Nephron (organoid): ENCODE results near the gene PTP4A1.

Experiments
- H3K27ac Mint-ChIP-seq, 3 experiments: 2 replicates each; pipeline ENCODE4 v1.8.0; 2020; ENCODE audit warnings: mixed read lengths in 3 of 3, mild to moderate bottlenecking in 2 of 3, moderate library complexity in 1 of 3
- H3K27me3 Mint-ChIP-seq: 2 replicates; pipeline ENCODE4 v1.8.0; 2021; ENCODE audit warnings: low read depth, mild to moderate bottlenecking, moderate library complexity, mixed read lengths
- H3K36me3 Mint-ChIP-seq: 2 replicates; pipeline ENCODE4 v1.8.0; 2020; ENCODE audit warnings: low read depth, mixed read lengths
- H3K4me1 Mint-ChIP-seq: 2 replicates; pipeline ENCODE4 v1.8.0; 2020; ENCODE audit warnings: mixed read lengths
- H3K4me3 Mint-ChIP-seq, 3 experiments: 2 replicates each; pipeline ENCODE4 v1.8.0; 2020; ENCODE audit warnings: mild to moderate bottlenecking in 3 of 3, mixed read lengths in 3 of 3, moderate library complexity in 2 of 3
- H3K9me3 Mint-ChIP-seq: 2 replicates; pipeline ENCODE4 v1.8.0; 2020; ENCODE audit warnings: mixed read lengths
- TF ChIP-seq, protein P1 (sequence below), 3 experiments: fragments of 200-600 bp; sonication (generic); IDR thresholded peaks; one replicate each; pipeline ENCODE4 v1.5.0; 2021; ENCODE audit warnings: antibody characterized with exemption in 3 of 3; ENCODE audit not compliant: unreplicated experiment in 3 of 3

Gene PTP4A1

GRCh38 chr6:63560801-63561287 lies 11.4 kb upstream of the PTP4A1 start:
- Mint-ChIP-seq H3K4me1 (no peaks in the 10 kb centered on the region), H3K27ac (no peak overlapping the region), H3K36me3 (no peaks in the 10 kb centered on the region), H3K27me3 (no peaks in the 10 kb centered on the region), H3K9me3 (no peaks in the 10 kb centered on the region), H3K4me3 (no peak overlapping the region)
- TF ChIP-seq, protein P1, sequence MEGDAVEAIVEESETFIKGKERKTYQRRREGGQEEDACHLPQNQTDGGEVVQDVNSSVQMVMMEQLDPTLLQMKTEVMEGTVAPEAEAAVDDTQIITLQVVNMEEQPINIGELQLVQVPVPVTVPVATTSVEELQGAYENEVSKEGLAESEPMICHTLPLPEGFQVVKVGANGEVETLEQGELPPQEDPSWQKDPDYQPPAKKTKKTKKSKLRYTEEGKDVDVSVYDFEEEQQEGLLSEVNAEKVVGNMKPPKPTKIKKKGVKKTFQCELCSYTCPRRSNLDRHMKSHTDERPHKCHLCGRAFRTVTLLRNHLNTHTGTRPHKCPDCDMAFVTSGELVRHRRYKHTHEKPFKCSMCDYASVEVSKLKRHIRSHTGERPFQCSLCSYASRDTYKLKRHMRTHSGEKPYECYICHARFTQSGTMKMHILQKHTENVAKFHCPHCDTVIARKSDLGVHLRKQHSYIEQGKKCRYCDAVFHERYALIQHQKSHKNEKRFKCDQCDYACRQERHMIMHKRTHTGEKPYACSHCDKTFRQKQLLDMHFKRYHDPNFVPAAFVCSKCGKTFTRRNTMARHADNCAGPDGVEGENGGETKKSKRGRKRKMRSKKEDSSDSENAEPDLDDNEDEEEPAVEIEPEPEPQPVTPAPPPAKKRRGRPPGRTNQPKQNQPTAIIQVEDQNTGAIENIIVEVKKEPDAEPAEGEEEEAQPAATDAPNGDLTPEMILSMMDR (IDR thresholded peaks at IDR 0.05; ENCODE audit: unreplicated experiment in 3 of 3) = no peak

GRCh38 chr6:63561288-63561687 lies 11.0 kb upstream of the PTP4A1 start:
- Mint-ChIP-seq H3K36me3 (no peaks in the 10 kb centered on the region), H3K27me3 (no peaks in the 10 kb centered on the region), H3K4me1 (no peaks in the 10 kb centered on the region), H3K4me3 (no peak overlapping the region), H3K9me3 (no peaks in the 10 kb centered on the region), H3K27ac (no peak overlapping the region)
- TF ChIP-seq, protein P1 (IDR thresholded peaks at IDR 0.05; ENCODE audit: unreplicated experiment in 3 of 3) = no peak

- TF ChIP-seq, protein P1 (IDR thresholded peaks at IDR 0.05; ENCODE audit: unreplicated experiment in 3 of 3) = no peak
- Mint-ChIP-seq H3K4me1 (no peaks in the 10 kb centered on the region), H3K4me3 (no peak overlapping the region), H3K9me3 (peaks cover 3% of the 10 kb centered on the region), H3K27me3 (no peaks in the 10 kb centered on the region), H3K27ac (no peak overlapping the region), H3K36me3 (no peaks in the 10 kb centered on the region)
These were observed 9.0 kb upstream of the PTP4A1 start for GRCh38 chr6:63563235-63563634.

- Mint-ChIP-seq H3K27me3 (peaks cover 4% of the 10 kb centered on the region), H3K4me3 (no peak overlapping the region), H3K4me1 (no peaks in the 10 kb centered on the region), H3K36me3 (no peaks in the 10 kb centered on the region), H3K27ac (no peak overlapping the region), H3K9me3 (peaks cover 4% of the 10 kb centered on the region)
- TF ChIP-seq, protein P1 (IDR thresholded peaks at IDR 0.05; ENCODE audit: unreplicated experiment in 3 of 3) = no peak
These were observed 7.1 kb upstream of the PTP4A1 start for GRCh38 chr6:63565058-63565726.

DNA sequence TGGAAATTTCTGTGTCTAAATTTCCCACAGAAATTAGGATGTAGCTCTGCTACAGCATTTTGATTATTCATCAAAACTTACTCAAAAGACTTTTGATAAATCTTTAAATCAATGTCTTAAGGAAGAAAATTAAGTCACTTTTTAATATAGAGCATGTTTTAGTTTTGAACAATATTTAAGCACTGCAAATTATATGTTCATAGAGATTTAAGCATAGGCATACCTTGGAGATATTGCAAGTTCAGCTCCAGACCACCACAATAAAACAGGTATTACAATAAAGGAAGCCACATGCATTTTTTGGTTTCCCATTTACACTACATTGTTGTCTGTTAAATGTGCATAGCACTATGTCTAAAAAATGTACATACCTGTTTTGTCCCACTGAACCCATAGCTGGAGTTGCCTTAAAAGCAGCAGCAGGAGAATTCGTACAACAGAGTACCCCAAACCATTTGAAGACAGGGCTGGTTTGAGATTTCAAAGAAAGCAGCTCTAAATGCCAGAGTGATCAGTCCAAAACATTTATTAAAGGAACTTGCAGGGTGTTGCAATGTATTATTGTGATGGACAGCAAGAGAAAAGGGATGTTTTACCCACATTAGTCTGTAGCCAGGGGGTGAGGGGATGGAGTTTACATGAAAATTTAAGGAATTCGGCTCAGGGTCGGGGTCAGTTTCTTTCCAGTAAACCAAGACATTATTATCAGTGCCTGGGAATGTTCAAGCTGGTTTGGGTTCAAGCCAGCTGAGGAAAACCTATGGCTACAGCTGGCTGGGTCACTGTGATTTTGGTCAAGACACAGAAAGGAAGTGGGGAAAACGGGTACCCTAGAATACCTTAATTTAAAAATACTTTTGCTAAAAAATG lies 6.3 kb upstream of the PTP4A1 start:
- no peak overlapping the region for H3K4me3 Mint-ChIP-seq
- no peaks in the 10 kb centered on the region for H3K4me1 Mint-ChIP-seq
- no peak overlapping the region for H3K27ac Mint-ChIP-seq
- peaks cover 4% of the 10 kb centered on the region for H3K27me3 Mint-ChIP-seq
- H3K9me3 Mint-ChIP-seq = peaks cover 4% of the 10 kb centered on the region
- TF ChIP-seq, protein P1 (IDR thresholded peaks at IDR 0.05; ENCODE audit: unreplicated experiment in 3 of 3) = no peak
- no peaks in the 10 kb centered on the region for H3K36me3 Mint-ChIP-seq
